LHCN-M2 (cell line): ENCODE measurements around the gene MRGPRD. TPM values are rescaled to one million over a fixed set of nuclear protein-coding genes. Genes with fewer than 3 reads are reported as not detected.
"Not testable (repeated sequence)": the region's sequence is repeated elsewhere in the genome, so short reads cannot be mapped to it uniquely, and the experiment has no call there.

Experiments used
- DNase-seq: peaks from one replicate; pipeline ENCODE4 v3.0.0-alpha.2; 2012; ENCODE audit warnings: low read depth
- total RNA-seq: library from RNA; depleted of rRNA; stranded (reverse); fragments of >200 nt; gene quantifications from 2 replicates; pipeline ENCODE4 v1.2.3, GENCODE V29; 2014

MRGPRD gene
- total RNA-seq, 1 experiment from 2014 or later, result not detected

- no peak for DNase-seq
Measured at GRCh38 chr11:68994161-68994893, 13.5 kb upstream of the MRGPRD start.

DNA sequence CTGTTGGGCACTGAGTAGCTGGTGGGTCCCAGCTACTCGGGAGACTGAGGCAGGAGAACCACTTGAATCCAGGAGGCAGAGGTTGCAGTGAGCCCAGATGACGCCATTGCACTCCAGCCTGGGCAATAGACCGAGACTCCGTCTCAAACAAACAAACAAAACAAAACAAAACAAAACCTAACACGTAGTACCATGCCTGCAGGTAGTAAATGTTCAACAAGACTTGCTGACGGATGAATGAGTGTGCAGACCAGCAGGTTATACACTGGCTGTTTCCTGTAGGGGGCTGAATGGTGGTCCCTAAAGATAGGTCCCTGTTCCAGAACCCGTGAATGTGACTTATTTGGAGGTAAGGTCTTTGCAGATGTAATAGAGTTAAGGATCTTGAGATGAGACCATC lies 12.8 kb upstream of the MRGPRD start:
- no peak for DNase-seq

DNA sequence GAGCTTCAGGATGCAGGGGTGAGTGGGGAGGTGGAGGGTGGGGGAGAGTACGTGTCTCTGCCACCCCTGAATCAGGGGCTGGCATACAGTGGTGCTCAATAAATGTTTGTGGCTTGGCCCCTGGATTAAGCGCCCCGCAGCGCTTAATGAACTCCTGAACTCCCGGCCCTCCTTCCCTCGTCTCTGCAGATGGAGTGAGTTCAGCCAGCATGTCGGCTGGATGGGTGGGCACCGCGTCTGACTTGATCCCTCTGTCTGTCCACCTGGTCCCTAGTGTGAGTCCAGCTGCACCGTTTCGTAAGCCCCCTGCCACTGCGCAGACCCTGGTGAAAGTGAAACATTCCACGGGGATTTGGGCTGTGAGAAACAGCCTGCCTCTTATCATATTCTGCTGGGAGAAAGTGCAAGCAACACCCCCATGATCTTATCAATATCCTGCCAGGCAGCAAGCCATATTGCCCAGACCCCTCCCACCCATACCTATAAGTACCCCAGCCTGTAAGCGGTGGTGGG lies 12.0 kb upstream of the MRGPRD start:
- no peak for DNase-seq

DNA sequence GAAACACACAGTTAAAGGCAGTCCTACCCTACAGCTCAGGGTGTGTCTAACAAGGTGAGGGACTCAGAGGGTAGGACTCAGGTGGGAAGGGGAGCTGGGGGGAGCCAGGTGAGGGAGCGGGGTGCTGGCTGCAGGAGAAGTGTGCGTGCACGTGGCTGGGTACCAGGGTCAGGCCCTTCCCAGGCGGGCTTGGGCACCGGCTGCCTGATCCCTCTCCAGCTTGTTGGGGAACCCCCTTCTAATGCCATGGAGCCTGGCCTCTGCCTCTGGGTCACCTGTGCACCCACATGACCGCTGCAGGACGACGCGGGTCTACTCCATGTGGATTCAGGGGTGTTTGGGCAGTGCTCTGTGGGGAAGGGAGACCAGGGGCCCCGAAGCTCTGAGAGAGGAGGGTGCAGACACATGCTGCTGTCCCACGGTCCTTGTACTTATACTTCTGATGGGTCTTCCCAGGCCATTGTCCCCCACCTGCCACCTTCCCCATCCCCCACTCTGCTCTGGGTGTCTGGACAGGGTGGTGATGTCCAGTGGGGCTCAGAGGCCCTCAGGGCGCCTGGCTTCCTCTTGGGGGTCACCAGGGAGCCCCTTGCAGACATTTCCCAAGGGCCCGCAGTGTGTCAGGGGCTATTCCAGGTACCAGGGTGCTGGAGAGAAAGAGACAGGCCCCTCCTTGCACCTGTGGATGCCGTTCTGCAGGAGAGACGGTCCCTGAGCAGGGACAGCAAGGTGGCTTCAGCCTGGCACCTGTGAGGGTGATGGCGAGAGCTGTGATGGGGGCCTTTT lies 10.4 kb upstream of the MRGPRD start:
- DNase-seq, result no peak

DNA sequence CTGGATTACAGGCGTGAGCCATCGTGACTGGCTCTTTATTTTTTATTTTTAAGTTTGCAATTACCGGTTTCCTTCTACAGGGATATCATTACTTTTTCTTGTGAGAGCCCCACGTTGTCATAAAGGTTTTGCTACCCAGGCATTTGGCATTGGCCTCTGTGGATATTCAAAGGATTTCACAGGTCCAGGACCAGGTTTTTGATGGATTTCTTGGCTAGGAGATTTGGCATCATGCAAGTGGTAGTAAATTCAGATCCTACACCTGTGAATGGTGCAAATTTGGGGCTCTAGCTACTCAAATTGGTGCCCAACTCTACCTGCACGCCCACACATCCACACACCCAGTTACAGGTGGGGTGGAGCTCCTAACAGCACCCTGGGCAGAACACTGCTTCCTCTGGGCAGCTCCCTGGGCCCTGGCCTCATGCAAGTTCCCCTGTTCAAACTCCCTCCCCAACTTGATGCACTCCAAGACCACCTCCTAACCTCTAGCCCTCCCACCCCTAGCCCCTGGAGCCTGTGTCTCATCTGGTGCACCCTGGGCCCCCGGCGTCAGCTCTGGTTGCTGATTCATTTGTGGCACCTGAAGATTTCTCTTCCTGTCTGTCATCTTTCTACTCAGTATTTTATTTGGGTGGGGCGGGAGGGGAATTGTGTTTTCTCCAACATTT lies 9.3 kb upstream of the MRGPRD start:
- no peak for DNase-seq

- DNase-seq, result no peak
Measured at GRCh38 chr11:68988491-68988890, 7.7 kb upstream of the MRGPRD start.

DNA sequence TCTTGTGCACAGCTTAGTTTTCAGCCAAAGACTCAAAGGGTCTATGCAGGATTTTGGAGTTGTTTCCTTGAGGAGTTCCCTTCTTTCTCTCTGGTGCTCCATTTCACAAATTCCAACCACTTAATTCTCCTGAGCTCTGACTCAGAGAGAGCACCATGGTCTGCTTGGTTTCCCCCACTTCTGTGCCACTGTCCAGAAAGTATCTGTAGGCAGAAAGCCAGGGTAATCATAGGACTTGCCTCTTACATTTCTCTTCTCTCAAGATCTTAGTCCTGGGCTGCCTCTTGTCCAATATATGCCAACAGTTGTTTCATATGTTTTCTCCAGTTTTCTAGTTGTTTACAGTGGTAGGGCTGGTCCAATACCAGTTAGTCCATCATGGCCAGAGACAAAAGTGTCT lies 6.4 kb upstream of the MRGPRD start:
- DNase-seq, result no peak

DNA sequence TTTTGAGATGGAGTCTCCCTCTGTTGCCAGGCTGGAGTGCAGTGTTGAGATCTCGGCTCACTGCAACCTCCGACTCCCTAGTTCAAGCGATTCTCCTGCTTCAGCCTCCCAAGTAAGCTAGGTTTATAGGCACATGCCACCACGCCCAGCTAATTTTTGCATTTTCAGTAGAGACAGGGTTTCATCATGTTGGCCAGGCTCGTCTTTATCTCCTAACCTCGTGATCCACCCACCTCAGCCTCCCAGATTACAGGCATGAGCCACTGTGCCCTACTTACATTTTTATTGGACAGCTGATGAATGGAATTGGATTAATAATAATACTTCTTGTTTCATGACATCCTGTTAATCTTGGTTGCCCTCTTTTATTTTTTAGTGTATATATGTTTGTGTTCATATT lies 3.0 kb upstream of the MRGPRD start:
- no peak for DNase-seq

DNA sequence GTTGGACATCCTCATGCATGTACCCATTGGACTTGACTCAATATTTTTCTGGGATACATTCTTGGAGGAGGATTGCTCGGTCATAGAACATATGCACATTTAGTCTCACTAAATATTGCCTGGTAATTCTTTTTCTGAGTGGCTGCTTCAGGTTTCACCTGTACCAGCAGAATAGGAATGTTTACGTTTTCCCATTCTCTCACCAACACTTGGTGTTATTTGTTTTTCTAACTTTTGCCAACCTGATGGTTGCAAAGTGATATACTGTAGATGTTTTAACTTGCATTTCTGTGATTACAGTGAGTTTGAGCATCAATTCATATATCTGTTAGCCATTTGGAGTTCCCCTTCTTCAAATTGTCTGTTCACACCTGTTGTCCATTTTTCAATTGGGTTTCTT lies 1.3 kb upstream of the MRGPRD start:
- DNase-seq, result no peak

GRCh38 chr11:68979931-68980775 lies 633 bp downstream of the MRGPRD start:
- DNase-seq, result no peak

GRCh38 chr11:68978931-68979594 lies 1.7 kb downstream of the MRGPRD start:
- DNase-seq, result no peak

DNA sequence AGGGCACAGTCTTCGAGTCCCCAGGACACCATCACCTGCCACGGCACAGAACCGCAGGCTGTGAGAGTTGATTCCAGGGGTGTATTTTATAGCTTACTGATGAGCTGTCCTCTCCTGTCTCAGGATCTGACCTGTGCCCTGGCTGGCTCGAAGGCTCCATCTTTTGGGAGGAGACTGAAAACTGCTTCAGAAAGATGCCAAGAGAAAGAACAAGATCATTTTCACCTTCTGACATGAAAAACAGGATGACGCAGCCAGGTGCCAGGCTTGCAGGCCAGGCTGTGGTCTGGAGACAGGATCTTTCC lies 2.2 kb downstream of the MRGPRD start:
- DNase-seq, result no peak

DNA sequence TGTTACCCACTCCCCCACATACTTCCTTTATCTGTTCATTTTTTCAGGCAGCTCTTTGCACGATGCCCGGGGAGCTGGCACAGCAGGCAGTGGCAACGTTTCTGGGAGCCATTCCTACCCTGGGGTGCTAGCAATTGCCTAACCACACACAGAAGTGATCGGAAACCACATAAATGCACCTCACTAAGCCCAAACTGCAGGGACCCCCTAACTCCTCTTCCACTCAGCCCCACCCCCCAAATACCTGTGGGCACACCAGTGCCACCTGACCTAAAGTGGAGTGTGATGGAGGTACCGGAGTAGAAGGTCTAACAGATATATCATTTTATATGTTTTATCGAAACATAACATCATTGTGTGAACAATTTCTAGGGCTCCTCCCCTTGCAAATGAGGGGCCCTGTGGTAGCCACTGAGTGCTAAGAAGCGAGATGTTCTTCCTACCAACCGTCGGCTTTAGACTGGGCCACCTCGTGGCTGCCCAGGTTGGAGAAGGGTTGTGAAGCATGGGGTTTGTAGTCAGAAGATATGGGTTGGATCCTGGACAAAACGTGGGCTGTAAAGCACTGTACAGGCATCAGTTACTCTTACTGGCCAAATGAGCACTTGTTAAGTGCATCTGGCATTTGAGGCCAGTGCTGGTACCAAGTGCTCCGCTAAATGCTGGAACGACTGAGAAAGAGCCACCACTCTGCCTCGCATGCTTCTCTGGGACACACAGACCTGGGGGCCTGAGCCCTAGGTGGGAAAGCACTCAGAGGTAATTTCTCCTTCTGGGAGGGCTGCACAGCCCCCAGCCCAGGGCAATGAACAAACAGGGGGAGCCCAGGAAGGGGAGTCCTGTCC lies 2.8 kb downstream of the MRGPRD start:
- no peak for DNase-seq

- DNase-seq, result no peak
Measured at GRCh38 chr11:68976563-68976962, 4.2 kb downstream of the MRGPRD start.

- DNase-seq, result no peak
Measured at GRCh38 chr11:68976095-68976494, 4.7 kb downstream of the MRGPRD start.

GRCh38 chr11:68974421-68975194 lies 6.2 kb downstream of the MRGPRD start:
- DNase-seq, result no peak

- not testable (repeated sequence) for DNase-seq
Measured at GRCh38 chr11:68973706-68974105, 7.1 kb downstream of the MRGPRD start.

- DNase-seq, result no peak
Measured at GRCh38 chr11:68973219-68973618, 7.6 kb downstream of the MRGPRD start.

GRCh38 chr11:68970921-68971636 lies 9.7 kb downstream of the MRGPRD start:
- no peak for DNase-seq
